OCI-LY1 (cell line): ENCODE data around the gene SCN5A.

ENCODE experiments used
- H2AFZ ChIP-seq: fragments of 200-600 bp; sonication (generic), shearing (Covaris generic); 2 replicates; pipeline ENCODE4 v1.6.0; 2014; ENCODE audit warnings: antibody characterized with exemption, mild to moderate bottlenecking, low read length
- H3F3A ChIP-seq: fragments of 200-600 bp; sonication (generic), shearing (Covaris generic); 2 replicates; pipeline ENCODE4 v1.6.0; 2014; ENCODE audit warnings: mild to moderate bottlenecking, antibody characterized with exemption, low read length, moderate library complexity; ENCODE audit not compliant: insufficient read depth
- H3K27ac ChIP-seq: fragments of 200-600 bp; sonication (generic); 2 replicates; pipeline ENCODE4 v1.5.1; 2014; ENCODE audit warnings: low read length, mixed run types, mild to moderate bottlenecking, low read depth; ENCODE audit not compliant: poor library complexity, severe bottlenecking
- H3K27me3 ChIP-seq: fragments of 200-600 bp; sonication (generic); 2 replicates; pipeline ENCODE4 v1.6.0; 2014; ENCODE audit warnings: antibody characterized with exemption, mild to moderate bottlenecking, low read length, moderate library complexity; ENCODE audit not compliant: insufficient read depth
- H3K36me3 ChIP-seq: fragments of 200-600 bp; sonication (generic); 2 replicates; pipeline ENCODE4 v1.6.1; 2014; ENCODE audit warnings: mild to moderate bottlenecking, antibody characterized with exemption, low read length, moderate library complexity, mixed read lengths; ENCODE audit not compliant: insufficient read depth
- H3K4me1 ChIP-seq: fragments of 200-600 bp; sonication (generic); 2 replicates; pipeline ENCODE4 v1.5.1; 2014; ENCODE audit warnings: mild to moderate bottlenecking, low read length, moderate library complexity; ENCODE audit not compliant: insufficient read depth, severe bottlenecking
- H3K4me2 ChIP-seq: fragments of 200-600 bp; sonication (generic), shearing (Covaris generic); 2 replicates; pipeline ENCODE4 v1.6.1; 2014; ENCODE audit warnings: low read length
- H3K4me3 ChIP-seq: fragments of 200-600 bp; sonication (generic); 2 replicates; pipeline ENCODE4 v1.5.1; 2014; ENCODE audit warnings: low read length, low read depth, mild to moderate bottlenecking, mixed read lengths; ENCODE audit not compliant: poor library complexity, severe bottlenecking
- H3K79me2 ChIP-seq: fragments of 200-600 bp; shearing (Covaris generic); 2 replicates; pipeline ENCODE4 v1.6.1; 2016; ENCODE audit warnings: mixed run types, low read length, mixed read lengths; ENCODE audit not compliant: insufficient read depth
- H3K9ac ChIP-seq: fragments of 200-600 bp; sonication (generic), shearing (Covaris generic); 2 replicates; pipeline ENCODE4 v1.6.1; 2014; ENCODE audit warnings: mild to moderate bottlenecking, low read length, mixed read lengths
- H3K9me2 ChIP-seq: fragments of 200-600 bp; sonication (generic), shearing (Covaris generic); 2 replicates; pipeline ENCODE4 v1.6.1; 2014; ENCODE audit warnings: low read depth, mild to moderate bottlenecking, low read length, mixed read lengths
- H3K9me3 ChIP-seq: fragments of 200-600 bp; shearing (Covaris generic); 2 replicates; pipeline ENCODE4 v1.6.1; 2014; ENCODE audit warnings: low read length, mixed read lengths
- H4K20me1 ChIP-seq: fragments of 200-600 bp; sonication (generic), shearing (Covaris generic); 2 replicates; pipeline ENCODE4 v1.6.0; 2016; ENCODE audit warnings: mild to moderate bottlenecking, low read length; ENCODE audit not compliant: insufficient read depth
- EZH2 ChIP-seq: fragments of 200-600 bp; sonication (generic), shearing (Covaris generic); IDR thresholded peaks from 2 replicates; pipeline ENCODE4 v1.8.0; 2017; ENCODE audit warnings: borderline replicate concordance, mixed run types, mild to moderate bottlenecking, antibody characterized with exemption, low read length, moderate library complexity, mixed read lengths
- TF ChIP-seq, protein P1 (sequence below): fragments of 200-600 bp; sonication (generic), shearing (Covaris generic); IDR thresholded peaks from 2 replicates; pipeline ENCODE4 v1.5.1; 2017; ENCODE audit warnings: mild to moderate bottlenecking, antibody characterized with exemption, low read length, moderate library complexity, mixed read lengths

SCN5A gene

GRCh38 chr3:38604246-38604645 is 45.2 kb downstream of the SCN5A start:
- Histone ChIP-seq H3K36me3 (no peaks in the 10 kb centered on the region), H3K27me3 (no peaks in the 10 kb centered on the region; the same call in 1 of the 2 replicates), H3K4me3 (no peak overlapping the region), H3K79me2 (no peaks in the 10 kb centered on the region), H3K9me2 (no peaks in the 10 kb centered on the region), H3K9ac (no peak overlapping the region), H3K27ac (no peak overlapping the region), H3F3A (no peaks in the 10 kb centered on the region), H3K9me3 (no peaks in the 10 kb centered on the region), H3K4me1 (no peaks in the 10 kb centered on the region), H3K4me2 (no peak overlapping the region), H4K20me1 (no peaks in the 10 kb centered on the region), H2AFZ (no peak overlapping the region)
- TF ChIP-seq EZH2, result no peak

GRCh38 chr3:38603731-38604131 is 45.8 kb downstream of the SCN5A start:
- TF ChIP-seq EZH2, result no peak
- TF ChIP-seq, protein P1, sequence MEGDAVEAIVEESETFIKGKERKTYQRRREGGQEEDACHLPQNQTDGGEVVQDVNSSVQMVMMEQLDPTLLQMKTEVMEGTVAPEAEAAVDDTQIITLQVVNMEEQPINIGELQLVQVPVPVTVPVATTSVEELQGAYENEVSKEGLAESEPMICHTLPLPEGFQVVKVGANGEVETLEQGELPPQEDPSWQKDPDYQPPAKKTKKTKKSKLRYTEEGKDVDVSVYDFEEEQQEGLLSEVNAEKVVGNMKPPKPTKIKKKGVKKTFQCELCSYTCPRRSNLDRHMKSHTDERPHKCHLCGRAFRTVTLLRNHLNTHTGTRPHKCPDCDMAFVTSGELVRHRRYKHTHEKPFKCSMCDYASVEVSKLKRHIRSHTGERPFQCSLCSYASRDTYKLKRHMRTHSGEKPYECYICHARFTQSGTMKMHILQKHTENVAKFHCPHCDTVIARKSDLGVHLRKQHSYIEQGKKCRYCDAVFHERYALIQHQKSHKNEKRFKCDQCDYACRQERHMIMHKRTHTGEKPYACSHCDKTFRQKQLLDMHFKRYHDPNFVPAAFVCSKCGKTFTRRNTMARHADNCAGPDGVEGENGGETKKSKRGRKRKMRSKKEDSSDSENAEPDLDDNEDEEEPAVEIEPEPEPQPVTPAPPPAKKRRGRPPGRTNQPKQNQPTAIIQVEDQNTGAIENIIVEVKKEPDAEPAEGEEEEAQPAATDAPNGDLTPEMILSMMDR, result no peak
- Histone ChIP-seq H3F3A (no peaks in the 10 kb centered on the region), H3K9me3 (no peaks in the 10 kb centered on the region), H2AFZ (no peak overlapping the region), H3K9me2 (no peaks in the 10 kb centered on the region), H3K36me3 (no peaks in the 10 kb centered on the region), H3K27ac (no peak overlapping the region), H4K20me1 (no peaks in the 10 kb centered on the region), H3K79me2 (no peaks in the 10 kb centered on the region), H3K27me3 (no peaks in the 10 kb centered on the region), H3K9ac (no peak overlapping the region), H3K4me1 (no peaks in the 10 kb centered on the region), H3K4me2 (no peak overlapping the region), H3K4me3 (no peak overlapping the region)

DNA sequence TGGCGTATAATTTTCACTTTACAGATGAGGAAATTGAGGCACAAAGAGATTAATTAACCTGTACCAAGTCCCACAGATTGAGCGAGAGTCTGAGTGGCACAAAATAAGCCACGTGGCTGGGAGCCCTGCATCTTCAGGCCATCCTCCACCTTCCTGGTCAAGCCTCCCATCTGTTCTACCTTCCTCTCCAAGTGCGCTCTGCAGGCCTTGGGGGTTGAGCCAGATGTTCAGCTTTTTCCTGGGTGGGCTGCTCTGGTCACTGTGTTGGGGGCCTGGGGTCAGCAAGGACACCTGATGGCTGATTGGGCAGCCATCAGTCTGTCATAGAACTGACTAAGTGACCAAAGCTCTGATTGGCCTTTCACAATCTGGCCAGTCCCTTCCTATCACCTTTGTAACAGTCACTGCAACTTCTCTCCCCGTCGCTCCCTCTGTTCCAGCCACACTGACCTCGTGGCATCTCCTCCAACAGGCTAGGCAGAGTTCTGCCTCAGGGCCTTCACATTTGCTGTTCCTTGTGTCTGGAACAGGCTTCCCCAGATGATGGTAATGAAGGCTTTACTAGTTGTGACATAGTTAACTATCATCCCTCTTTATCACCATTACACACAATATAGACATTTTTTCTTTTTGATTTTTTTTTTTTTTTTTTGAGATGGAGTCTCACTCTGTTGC is 46.8 kb downstream of the SCN5A start:
- Histone ChIP-seq H3K36me3 (no peaks in the 10 kb centered on the region), H3F3A (no peaks in the 10 kb centered on the region), H3K9ac (no peak overlapping the region), H3K9me3 (no peaks in the 10 kb centered on the region), H3K4me2 (no peak overlapping the region), H3K27me3 (no peaks in the 10 kb centered on the region), H3K4me3 (no peak overlapping the region), H3K4me1 (no peaks in the 10 kb centered on the region), H3K27ac (no peak overlapping the region), H2AFZ (no peak overlapping the region), H4K20me1 (no peaks in the 10 kb centered on the region), H3K79me2 (no peaks in the 10 kb centered on the region), H3K9me2 (no peaks in the 10 kb centered on the region)
- TF ChIP-seq, protein P1, result no peak
- no peak for TF ChIP-seq EZH2
